ENCODE data around the gene TSPEAR.

TSPEAR gene

DNA sequence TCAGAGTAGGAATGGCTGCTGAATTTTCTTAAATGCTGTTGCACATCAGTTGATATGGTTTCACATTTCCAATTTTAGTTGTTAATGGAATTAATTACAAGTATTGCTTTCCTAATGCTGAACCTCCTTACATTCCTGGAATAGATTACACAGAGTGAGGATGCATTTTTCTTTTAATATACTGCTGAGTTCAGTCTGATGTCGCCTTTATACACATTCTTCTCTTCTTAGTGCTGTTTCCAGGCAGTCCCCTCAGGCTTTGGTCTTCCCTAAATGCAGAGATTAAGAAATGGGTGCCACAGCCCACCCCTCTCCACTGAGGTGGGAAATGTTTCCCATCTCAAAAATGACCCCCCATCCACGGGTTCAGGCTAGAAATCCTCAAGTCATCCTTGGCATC is 6.7 kb upstream of the TSPEAR start:
- DNase-seq = no peak

- no peak for DNase-seq
Measured at GRCh38 chr21:44716984-44717383, 5.6 kb upstream of the TSPEAR start.

DNA sequence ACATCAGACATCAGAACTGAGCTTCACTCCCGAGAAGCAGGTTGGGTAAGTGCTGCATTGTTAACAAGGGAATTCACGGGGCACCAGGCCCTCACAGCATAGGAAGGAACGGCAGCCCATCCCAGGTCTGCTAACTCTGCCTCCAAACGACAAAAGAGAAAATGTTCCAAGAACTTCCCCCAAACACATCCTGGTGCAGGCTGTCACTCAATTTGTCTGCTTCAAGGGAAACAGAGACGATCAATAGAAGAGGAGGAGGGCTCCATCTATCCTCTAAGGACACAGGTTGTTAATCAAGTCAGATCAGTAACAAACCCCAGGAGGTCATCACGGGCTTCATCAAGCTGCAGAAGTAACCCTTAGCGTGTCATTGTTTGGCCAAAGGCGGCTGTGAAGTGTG is 3.5 kb upstream of the TSPEAR start:
- DNase-seq = no peak

- no peak for DNase-seq
Measured at GRCh38 chr21:44713846-44714245, 2.5 kb upstream of the TSPEAR start.

- DNase-seq = no peak
Measured at GRCh38 chr21:44713130-44713529, 1.8 kb upstream of the TSPEAR start.

DNA sequence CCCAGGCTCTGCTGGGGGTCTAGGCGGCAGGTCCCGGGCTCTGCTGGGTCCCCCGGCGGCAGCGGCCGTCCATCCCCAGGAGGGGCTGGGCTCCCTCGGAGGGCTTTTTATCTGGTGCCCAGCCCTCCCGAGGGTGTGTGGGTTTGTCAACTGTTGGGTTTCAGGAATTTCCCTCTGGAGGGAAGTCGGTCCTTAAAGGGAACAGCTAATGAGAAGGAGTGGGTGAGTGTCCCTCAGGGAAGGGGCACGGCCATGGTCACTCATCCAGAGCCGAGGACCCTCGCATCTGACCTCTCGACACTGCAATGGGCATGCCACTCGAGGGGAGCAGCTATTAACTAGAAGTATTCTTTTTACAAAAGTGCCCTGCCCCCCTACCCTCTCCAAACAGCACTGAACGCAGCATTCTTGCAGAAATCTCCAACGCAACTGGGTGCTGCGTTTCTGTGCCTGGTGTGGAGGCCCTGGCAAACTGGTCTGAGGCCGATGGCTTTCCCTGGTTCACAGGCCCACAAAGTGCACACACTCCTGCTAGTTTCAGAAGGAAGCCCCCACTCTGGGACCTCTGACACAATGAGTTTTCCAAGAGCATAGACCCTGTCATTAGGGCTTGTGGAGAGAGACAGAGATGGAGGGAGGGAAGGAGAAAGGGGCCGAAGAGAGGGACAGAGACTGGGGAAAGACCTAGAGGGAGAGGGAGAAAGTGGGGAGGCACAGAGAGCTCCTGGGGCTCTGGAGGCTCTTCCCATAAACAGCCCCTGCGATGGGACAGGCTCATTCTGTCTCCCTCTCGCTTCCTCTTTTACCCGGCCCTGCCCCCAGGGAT is 1.0 kb upstream of the TSPEAR start:
- no peak for DNase-seq

DNA sequence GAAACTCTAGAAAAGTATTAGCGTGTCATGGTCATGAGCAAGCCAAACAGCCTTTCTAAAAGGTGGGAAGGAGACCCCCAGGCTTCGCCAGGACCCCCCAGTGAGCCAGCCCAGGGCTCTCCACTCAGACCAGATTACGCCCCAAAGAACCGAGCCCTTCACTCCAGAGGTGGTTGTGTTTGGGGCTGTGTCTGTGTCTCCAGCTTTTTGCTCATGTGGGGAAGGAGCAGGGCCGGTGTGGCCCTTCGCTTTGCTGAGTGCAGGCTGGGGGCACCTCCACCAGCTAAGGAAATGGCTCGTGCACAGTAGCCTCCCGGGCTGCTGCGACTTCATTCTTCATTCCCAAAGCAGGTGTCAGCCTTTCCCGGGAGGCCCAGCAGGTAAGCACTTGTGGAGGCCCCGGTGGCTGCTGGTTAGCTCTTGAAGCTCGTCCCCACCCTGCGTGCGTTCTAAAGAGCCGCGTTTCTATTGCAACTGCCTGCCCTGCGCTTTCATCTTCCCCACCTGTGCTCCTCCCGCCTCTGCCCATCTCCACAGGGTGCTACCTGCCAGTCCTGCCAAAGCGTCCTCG is 531 bp downstream of the TSPEAR start:
- DNase-seq = no peak

- DNase-seq = no peak
Measured at GRCh38 chr21:44710294-44710665, 1.1 kb downstream of the TSPEAR start.

- DNase-seq = no peak
Measured at GRCh38 chr21:44709426-44710293, 1.7 kb downstream of the TSPEAR start.

DNA sequence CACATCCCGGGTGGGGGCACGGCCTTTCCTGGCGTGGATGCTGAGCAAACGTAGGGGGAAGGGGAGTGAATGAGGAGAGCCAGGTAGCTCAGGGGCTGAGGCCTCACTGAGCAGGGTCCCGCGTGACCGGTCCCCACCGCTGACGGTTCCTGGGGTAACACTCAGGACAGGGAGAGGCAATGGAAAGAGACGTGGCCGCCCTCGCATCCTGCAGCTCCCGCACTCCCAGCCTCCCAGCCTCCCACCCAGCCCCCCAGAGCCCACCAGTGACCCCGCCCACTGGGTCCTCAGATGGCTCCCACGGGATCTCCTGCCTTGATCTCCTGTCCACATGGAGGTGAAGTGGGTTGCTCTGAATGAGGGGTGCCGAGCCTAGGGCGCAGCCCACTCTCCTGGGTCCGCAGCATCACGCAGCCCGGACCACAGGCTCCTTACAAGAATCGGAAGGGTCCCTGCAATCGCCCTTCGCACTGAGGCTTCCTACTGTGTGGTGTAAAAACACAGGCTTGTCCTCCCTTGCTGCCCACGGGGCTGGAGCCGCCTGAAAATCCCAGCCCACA is 2.4 kb downstream of the TSPEAR start:
- DNase-seq = peak; percentile 40

DNA sequence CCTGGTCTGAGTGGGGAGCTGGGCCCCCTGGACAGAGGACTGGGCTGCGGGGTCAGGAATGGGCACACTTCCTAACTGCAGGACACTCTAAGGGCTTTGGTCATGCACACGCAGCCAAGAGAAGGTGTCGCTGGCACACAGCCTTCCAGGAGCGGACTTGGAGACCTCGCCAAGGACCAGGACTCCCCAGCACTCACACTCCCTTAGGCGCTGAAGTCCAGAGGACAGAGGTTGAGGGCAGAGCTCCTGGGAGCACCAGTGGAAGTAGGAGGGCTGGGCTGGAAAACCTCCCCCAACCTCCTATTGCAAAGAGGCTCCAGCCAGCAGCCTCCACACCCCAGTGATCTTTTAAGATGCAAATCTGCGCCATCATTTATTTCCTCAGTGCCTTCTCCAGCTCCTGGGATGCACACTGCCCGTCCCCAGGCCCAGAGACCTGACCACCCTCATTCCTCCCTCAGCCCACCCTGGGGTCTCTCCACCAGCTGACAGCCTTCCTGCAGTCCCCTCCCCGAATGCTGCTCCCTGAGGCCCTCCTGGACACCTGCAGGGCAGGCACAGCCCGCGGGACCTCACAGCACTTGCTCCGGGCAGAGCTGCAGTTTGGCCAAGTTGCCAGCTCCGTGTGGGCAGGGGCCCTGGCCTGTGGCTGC is 3.0 kb downstream of the TSPEAR start:
- DNase-seq = no peak

GRCh38 chr21:44706706-44707581 is 4.4 kb downstream of the TSPEAR start:
- DNase-seq = no peak

DNA sequence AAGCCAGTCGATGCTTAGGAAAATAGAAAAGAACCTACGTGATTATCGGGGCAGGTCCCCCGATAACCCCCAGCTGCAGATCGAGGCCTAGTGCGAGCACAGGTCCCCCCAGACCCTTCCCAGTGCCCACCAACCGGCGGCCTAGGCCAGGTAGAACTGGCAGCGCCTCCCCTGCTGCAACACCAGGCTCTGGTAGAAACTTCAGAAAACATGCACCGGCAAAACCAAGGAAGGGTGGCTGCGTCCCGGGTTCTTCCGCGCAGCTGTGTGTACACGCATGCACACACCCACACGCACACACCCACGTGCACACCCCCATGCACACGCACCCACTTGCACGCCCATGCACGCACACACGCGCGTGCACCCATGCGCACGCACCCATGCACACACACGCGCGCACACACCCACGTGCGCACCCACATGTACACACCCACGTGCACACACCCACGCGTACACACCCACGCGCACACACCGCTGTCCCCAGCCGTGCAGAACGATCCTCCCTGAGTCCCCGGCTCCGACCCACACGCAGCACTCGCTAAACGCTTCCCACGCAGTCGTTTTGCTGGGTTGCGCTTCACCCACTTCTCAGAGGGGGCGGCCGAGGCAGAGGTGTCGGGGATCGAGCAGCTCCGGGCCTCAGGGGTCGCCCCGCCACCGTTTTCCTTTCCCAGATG is 5.2 kb downstream of the TSPEAR start:
- DNase-seq = no peak

GRCh38 chr21:44704636-44705001 is 6.8 kb downstream of the TSPEAR start:
- DNase-seq = no peak

GRCh38 chr21:44703731-44704635 is 7.4 kb downstream of the TSPEAR start:
- no peak for DNase-seq

GRCh38 chr21:44702973-44703730 is 8.2 kb downstream of the TSPEAR start:
- no peak for DNase-seq

GRCh38 chr21:44702111-44702972 is 9.0 kb downstream of the TSPEAR start:
- DNase-seq = no peak

DNA sequence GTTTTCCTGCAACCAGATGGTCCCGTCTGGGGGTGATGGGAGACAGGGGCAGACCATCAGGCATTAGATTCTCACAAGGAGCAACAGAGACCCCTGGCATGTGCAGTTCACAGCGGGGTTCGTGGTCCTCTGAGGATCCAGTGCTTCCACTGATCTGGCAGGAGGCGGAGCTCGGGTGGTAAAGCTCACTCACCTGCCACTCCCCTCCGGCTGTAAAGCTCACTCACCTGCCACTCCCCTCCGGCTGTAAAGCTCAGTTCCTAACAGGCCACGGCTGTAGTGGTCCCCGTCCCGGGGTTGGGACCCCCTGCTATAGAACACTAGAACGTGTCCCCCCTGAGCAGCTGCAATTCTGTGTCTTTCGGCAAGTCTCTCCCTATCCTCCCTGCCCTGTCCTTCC is 9.8 kb downstream of the TSPEAR start:
- no peak for DNase-seq

DNA sequence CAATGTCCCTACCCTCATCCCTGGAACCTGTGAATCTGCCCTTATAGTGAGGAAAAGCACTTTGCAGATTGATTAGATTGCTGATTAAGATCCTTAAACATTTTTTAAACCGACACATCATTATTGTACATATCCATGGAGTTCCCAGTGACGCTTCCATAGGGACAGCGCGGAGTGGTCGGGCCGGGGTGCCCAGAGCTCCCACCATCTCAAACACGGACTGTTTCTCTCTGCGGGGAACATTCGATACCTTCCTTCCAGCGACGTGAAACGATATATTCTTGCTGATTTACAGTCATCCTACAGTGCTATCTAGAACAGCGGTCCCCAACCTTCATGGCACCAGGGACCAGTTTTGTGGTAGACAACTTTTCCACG is 10.4 kb downstream of the TSPEAR start:
- DNase-seq = no peak

Measured in suppressor macrophage treated with lipopolysaccharide for 4 hours (primary cell).